Astrocyte (in vitro differentiated cells and primary cell): Measurements from ENCODE around the gene MVP.

Source experiments
- CTCF ChIP-seq: IDR thresholded peaks from 2 replicates; pipeline ENCODE4 v1.5.1; 2011; ENCODE audit warnings: low read depth, mild to moderate bottlenecking, inconsistent platforms, low read length, moderate library complexity; ENCODE audit not compliant: insufficient read depth
- EZH2 ChIP-seq: IDR thresholded peaks from 2 replicates; pipeline ENCODE4 v1.6.1; 2012; ENCODE audit warnings: mild to moderate bottlenecking, low read length, inconsistent platforms; ENCODE audit not compliant: insufficient read depth

GRCh38 chr16:29896841-29897240 is 76.6 kb downstream of the MVP start:
- TF ChIP-seq CTCF, result no peak
- no peak for TF ChIP-seq EZH2
